Activated T-cell treated with anti-CD3 and anti-CD28 coated beads for 4 hours (primary cell): ENCODE data around the gene C17orf100.

Experiments used
- DNase-seq: peaks from one replicate; pipeline ENCODE4 v3.0.0-alpha.2; 2020

The C17orf100 gene

DNA sequence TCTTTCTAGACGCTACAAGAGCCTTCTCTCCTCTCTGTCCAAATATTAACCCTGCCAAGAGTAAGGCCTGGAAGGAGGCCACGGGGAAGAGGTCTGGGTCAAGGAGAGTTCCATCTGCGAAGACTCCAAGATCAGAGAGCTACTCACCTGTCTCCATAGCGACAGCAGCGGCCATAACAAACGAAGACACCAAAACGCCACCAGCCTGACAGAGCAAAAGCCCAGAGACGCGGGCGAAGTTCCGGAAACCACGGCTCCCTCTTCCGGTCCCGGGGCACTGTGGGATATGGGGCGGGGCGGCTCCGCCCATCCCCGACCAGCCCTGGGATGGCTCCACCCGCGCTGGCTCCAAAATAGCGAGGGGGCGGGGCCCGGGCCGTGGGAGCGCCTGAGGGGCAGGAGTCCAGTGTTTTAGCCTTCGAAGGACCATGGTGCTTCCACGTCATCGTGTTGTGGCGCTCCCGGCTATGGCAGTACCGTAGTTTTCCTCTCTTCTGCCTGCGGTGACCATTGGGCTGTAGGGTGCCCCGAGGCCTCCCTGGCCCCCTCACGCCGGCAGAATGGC is at the start of gene C17orf100, which contains the start of gene MED31:
Gene C17orf100 (plus strand): TSS at position 409 of the 565 bp plus-strand sequence. CDS start 152 bp downstream, at position 561.
Gene MED31 (minus strand): TSS at position 252 of the 565 bp plus-strand sequence. CDS start 77 bp downstream, at position 175.
- peak; percentile 91 for DNase-seq

DNA sequence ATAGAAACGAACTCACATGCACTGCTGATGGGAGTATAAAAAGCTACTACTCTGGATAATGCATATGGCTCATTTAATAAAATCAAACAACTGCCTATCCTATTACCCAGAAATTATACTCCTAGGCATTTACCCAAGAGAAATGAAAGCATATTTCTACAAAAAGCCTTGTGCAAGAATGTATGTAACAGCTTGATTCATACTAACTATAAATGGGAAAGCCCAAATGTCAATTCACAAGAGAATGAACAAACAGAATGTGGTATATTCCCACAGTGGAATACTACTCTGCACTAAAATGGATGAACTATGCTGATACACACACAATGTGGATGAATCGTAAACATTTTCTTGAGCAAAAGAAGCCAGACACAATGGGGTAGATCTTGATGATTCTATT is 49.4 kb upstream of the C17orf100 start:
- DNase-seq: no peak

DNA sequence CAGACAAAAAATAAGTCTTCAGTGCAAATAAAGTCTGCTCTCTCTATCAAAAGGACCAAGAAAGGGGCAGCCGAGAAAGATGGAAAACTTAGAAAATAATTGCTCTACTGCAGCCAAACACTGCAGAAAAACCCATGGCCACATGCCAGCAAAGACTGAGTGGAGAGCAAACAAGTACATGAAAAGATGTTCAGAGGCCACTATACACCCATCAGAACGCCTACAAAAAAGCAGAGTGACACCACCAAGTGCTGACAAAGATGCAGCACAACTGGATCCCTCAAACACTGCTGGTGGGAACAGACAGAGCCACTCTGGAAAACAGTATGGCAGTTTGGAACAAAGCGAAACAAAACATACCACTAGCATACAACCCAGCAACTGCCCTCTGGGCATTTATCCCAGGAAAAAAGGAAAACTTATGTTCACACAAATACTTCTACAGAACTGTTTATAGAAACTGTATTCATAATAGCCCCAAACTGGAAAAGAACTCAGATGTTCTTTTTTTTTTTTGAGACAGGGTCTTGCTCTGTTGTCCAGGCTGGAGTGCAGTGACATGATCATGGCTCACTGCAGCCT is 47.7 kb upstream of the C17orf100 start:
- DNase-seq: no peak

DNA sequence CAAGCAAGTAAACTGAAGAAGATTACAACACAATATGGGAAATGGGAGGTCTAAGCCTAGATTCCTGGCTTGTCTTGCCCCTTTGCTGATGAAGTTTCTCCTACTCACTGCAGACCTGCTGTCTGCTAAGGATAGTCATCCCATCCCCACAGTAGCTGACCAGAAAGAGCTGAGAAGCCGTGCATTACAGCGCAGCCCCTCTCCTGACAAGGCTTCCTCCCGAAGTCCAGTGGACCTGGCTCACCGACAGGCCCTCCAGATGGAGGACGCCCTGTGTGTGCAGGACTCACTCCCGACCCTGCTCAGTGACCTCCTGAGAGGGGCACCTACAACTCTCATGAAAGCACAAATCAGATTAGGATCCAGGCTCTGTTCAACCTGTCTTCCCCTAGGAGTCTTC is 46.4 kb upstream of the C17orf100 start:
- DNase-seq: no peak

DNA sequence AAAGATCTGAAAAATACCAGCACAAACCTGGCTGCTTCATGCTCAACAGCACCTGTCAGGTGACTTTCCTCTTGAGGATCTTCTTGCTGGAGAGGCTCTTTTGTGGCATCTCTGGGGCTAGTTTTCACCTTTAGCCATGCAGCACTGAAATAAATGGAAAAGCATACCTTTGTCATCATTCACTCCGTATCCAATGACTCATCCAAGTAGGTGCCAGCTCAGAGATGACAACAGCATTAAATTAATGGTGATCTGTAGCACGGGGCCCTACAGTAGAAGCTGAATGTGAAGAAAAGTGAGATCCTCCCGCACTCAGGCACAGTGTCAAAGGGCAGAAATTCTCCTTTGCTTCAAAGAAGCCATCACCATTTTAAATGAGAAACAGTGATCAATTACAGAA is 43.2 kb upstream of the C17orf100 start:
- no peak for DNase-seq

DNA sequence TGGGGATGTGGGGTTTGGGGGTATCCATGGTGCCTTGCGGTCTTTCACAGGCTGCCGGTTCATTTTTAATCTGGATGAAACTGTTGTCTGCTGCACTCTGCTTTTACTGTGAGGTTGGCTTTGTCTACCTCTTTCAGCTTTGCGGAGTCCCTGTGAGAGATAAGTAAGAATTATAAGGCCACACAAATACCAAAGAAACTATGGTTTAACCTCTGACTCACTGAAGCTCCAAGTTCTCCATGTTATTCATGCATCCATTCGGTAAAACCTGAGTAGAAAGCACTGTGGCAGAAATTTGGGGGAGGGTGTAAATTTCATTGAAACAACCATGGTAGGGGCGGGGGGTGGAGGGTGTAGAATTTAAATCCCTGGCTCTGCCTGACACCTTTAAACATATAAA is 41.6 kb upstream of the C17orf100 start:
- DNase-seq: no peak

DNA sequence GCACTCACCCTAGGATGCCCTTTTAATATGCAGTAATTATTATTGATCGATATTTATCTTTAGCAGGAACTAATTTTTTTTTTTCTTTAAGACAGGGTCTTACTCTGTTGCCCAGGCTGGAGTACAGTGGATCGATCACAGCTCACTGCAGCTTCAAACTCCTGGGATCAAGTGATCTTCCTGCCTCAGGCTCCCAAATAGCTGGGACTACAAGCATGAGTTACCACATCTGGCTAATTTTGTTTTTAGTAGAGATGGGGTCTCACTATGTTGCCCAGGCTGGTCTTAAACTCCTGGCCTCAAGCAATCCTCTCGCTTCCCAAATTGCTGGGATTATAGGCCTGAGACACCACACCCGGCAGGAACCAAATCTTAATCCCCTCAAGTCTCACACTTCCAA is 40.3 kb upstream of the C17orf100 start:
- DNase-seq: no peak

DNA sequence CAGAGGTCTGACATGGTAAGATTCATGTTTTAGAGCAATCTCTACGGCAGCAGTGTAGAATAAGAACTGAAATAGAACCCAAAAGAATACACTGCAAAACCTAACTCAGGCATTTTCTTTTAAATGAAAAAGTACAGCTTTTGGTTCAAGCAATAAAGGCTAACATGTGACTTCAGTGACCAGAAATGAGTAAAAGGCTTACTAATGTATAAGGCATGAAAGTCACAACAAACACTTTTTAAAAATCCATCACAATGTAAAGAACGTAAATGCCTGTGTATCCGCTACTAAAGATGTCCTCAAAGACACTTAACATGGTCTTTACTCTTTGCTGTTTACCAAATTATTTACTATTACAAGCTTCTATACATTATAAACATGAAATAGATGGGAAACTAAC is 27.6 kb upstream of the C17orf100 start:
- DNase-seq: no peak

DNA sequence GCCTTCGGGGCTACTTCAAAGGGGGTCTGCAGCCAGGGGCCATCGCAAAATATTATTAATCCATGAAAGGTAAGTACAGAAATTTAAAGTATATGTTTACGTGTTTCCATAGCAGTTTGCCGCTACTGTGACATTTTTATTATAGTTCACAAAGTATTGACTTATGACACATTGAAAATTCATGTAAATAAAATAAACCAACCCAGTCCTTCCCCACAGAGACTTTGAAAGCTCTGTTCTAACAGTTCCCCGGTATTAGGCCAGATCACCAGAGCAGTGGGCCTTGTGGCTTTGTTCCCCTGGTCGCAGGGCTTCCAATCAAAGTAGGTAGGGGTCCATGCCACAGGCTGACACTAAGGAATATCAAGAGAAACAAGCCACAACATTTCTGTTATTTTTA is 24.9 kb upstream of the C17orf100 start:
- no peak for DNase-seq

DNA sequence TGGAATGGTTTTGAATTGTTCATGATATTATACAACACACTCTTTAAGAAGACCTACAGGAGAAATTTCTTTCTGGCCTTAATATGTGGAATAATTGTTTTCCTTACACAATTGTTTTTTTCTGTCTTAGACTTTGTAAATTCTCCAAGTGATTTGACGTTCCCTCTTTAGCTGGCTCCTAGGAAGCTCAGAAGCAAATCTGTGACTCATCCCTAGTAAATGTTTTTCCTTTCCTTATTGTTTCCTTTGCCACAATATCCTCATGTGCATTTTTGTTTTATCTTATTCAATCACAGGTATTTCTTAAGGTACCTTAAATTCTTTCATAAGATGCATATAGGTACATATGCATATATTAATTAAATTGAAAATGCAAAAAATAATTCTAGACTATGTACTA is 24.5 kb upstream of the C17orf100 start:
- no peak for DNase-seq

DNA sequence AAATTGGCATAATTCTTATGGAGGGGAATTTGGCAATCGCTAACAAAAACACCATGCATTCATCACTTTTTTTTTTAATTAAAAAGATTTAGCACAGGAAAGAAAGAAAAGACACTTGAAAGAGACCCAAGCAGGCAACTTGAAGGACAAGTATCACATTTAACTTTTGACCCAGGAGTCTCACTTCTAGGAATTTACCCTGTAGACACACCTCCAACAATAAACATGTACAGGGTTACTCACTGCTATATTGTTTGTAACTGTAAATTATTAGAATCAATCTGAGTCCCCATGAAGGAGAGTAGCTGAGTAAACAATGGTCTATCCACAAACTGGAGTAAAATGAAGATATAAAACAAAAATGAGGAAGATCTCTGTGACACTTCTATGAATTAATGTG is 21.2 kb upstream of the C17orf100 start:
- DNase-seq: no peak

DNA sequence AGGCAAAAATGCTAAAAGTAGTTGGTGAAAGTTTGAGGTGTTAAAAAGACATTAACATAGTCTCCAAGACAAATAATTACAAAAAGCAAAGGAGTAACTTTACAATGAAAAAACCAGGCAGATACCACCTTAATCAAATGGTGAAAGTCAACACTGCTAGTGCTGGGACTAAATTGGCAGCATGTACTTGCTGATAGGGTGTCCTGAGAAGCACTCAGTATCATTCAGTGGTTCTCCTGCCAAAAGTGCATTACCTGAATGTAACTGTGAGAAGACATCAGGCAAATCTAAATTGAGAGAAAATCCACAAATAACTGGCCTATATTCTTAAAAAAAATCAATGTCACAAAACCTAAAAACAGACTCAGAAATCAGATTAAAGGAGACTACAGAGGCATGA is 19.0 kb upstream of the C17orf100 start:
- DNase-seq: no peak

DNA sequence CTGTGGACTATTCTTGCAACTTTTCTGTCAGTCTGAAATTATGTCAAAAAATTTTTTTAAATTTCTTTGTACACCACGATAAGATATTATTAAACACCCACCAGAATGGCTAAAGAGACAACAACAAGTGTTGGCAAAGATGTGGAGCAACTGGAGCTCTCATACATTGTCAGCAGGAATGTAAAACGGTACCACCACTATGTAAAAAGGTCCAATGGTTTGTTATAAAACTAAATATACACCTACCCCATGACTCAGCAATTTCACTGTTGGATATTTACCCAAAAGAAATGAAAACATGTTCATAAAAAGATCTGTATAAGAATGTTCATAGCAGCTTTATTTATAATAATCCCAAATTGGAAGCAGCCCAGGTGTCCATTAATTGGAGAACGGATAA is 18.3 kb upstream of the C17orf100 start:
- DNase-seq: no peak

DNA sequence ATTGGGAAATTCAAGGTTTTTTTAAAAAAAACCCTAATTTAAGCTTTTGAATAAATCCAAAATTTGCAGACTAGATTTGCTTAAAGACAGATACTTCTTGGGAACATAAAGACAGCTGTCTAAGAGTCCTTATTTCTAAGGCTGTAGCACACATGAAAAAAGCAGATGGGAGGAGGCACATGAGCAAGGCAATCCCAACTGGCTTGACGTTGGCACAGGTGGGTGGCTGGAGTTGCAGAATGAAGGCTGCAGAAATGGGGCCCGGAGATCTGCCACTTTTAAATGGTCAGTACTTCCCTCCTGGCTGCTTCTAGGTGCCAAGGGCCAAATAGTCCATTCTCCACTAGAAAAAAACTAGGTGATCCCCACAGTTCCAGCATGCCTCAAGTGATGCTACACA is 15.5 kb upstream of the C17orf100 start:
- DNase-seq: no peak

DNA sequence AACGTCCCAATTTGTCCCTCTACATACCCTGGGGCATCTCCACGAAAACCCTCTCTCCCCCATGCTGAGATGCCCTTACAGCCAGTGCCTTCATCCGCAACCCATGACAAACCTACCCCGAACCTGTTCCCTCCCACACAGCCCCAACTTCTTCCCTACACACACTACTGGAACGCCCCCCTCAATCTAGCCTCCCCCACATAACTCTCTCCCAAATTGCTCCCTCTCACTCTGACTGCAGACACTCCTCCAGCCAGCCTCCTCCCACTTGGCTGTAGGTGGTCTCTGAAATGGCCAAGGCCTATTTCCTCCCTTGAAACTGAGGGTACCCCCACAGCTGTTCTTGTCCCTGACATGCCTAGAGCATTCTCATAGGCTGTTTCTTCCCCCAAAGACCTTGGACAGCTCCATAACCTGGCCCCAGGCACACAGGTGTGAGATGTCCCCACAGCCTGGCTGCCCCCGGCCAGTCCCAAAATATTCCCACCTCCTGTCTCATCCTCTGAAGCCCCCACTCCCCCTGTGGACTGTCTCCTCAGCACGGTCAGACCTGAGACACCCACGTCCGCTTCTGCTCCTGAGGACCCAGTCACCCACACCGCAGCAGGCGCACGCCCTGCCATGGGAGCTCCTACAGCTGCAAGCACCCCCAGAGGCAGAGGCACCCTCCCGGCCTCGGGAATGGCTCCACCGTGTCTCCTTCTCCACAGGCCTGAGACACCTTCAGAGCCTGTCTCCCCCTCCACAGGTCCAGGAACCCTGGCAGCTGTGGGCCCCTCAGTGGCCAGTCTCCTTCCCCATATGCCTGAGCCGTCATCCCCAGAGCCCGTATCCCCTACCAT is 14.7 kb upstream of the C17orf100 start:
- no peak for DNase-seq

DNA sequence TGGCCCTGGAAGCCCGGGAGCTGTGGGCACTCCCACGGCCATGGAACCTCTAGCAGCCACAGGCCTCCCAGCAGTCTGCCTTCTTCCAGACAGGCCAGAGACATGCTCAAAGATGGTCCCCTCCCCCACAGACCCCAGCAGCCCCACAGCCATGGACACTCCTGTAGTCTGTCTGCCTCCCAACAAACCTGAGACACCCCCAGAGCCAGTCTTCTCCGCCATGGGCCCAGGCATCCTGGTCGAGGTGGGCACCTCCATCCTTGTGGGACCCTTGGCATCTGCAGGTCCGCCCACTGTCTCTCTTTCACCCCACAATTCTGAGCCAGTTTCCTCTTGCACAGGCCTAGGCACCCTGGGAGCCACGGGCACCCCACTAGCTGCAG is 14.1 kb upstream of the C17orf100 start:
- DNase-seq: no peak

DNA sequence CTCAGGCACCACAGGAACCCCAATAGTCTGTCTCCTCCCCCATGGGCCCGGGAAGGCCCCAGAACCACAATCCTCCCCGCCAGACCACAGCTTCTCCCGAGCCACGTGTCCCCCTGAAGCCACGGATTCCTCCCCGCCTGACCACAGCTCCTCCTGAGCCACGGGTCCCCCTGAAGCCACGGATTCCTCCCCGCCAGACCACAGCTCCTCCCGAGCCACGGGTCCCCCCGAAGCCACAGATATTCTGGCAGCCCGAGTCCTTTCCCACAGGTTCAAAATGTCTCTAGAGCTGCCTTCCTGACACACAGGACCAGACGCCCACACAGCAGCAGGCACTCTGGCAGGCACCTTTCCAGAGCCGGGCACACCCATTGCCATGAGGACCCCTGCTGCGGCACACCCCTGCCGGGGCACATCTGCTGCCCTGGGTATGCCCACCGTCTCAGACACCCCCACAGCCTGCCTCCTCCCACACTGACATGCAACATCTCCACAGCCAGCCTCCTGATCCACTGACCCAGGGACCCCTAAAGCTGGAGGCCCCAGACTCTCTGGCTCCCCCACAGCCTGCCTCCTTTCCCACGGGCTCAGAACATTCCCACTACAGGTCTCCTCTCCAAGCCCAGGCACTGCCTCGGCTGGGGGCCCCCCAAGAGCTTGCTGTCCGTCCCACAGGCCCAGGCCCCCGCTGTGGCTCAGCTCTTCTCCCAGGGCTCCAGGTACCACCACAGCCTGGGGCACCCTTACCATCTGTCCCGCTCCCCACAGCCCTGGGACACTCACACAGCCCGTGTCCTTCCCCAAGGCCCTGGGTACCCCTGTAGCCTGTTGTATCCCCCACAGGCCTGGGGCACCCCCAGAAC is 13.3 kb upstream of the C17orf100 start:
- no peak for DNase-seq

DNA sequence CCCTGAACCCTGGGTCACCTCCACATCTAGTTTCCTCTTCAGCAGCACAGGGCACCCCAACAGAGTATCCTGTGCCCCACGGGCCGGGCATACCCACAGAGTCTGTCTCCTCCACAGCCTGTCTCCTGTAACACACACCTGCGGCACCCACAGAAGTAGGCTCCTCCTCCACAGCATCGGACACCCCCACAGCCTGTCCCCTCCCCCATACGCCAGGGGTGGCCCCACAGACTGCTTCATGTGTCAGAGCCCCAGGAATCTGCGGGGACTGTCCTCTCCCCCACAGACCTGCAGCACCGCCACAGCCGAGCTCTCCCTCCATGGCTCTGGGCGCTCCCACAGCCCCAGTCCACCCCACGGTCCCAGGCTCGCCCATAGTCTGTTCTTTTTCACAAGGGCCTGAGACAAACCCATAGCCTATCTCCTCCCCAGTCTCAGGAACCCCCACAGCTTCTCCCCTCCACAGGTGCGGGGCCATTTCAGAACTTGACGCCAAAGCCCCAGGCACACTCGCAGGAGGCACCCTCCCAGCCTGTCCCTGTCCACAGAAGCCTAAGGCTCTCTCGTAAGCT is 12.5 kb upstream of the C17orf100 start:
- DNase-seq: no peak

DNA sequence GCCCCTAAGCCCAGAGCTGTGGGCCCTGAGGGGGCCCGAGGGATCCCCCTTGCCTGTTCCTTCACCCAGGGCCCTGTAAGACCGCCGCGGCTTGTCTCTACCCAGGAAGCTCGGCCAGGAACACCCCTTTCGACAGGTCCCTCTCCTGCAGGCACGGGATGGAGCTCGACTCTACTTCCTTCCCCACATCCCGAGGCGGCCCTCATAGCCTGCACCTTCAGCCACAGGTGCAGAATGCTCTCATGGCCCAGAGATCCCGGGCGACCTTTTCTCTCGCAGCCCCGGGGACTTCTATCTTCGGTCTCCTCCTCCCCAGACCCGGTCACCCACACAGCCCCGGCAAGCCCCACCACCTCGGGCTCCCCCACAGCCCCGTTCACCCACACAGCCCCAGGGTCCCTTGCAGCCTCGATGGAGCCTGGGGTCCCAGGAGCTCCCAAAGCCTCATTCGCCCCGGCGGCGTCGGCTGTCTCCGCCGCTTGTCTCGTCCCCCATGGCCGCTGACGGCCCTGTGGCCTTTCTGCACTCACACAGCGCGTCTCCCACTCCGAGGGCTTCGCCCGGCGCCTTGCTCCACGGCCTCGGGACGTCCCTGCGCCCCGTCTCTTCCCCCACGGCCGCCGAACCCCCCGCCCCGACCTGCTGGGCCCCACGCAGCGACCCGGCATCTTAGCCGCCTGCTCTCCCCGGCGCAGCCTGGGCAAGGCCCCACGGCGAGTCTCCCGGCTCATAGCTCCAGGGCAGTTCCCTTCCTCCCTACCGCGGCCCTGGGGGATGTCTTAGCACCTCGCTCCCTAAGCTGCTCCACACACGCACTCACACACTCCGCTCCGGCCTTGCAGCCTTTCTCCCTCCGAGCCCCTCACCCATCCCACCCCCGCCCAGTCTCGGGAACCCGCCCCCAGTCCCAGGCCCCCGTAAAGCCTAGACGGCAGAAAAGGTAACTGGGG is 11.7 kb upstream of the C17orf100 start:
- DNase-seq: no peak

DNA sequence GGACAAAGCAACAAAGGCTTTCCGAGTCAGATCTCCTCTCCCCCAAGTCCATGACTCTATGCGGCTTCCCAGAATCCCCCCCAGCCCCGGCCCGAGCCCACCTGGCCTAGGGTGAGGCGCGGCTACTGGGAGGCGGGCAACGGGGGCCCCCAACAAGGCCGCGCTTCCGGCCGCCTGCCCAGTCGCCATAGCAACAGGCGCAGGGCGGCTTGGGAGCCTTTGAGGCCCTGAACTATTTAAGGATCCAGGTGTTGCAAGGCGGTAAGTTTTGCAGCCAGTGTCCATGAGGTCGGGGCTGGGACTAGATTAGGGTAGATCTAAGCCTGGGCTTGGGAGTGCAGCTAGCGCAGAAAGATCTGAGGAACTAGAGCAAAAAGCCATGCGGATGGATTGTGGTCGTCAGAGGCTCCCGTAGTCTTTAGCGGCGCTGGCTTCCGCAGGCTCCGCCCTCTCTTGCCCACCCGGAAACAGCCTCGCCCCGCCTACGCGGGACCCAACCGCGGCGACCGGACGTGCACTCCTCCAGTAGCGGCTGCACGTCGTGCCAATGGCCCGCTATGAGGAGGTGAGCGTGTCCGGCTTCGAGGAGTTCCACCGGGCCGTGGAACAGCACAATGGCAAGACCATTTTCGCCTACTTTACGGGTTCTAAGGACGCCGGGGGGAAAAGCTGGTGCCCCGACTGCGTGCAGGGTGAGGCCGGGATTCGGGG is 10.9 kb upstream of the C17orf100 start, which contains the start of the genes KIAA0753 and TXNDC17:
Gene KIAA0753 (minus strand): TSS at position 176 of the 711 bp plus-strand sequence. CDS start 5,608 bp downstream, outside the sequence.
Gene TXNDC17 (plus strand): TSS at position 525 of the 711 bp plus-strand sequence. CDS start 23 bp downstream, at position 548.
- peak; percentile 79 for DNase-seq
